Measurements from ENCODE around the gene FCGR1A.
"Not testable (repeated sequence)": the region's sequence is repeated elsewhere in the genome, so short reads cannot be mapped to it uniquely, and the experiment has no call there.

FCGR1A gene

GRCh38 chr1:149841149-149841548 is 58.7 kb downstream of the FCGR1A start:
- DNase-seq = not testable (repeated sequence)
